NCI-H1930 (cell line): Measurements from ENCODE around the gene RTP5.

Source experiments
- DNase-seq, 2 experiments: peaks; one replicate each; lab custom pipeline; 2025; lab: John Stamatoyannopoulos, UW

Gene RTP5

GRCh38 chr2:241857572-241858121, 11.9 kb upstream of the RTP5 start:
- no peak for DNase-seq

DNA sequence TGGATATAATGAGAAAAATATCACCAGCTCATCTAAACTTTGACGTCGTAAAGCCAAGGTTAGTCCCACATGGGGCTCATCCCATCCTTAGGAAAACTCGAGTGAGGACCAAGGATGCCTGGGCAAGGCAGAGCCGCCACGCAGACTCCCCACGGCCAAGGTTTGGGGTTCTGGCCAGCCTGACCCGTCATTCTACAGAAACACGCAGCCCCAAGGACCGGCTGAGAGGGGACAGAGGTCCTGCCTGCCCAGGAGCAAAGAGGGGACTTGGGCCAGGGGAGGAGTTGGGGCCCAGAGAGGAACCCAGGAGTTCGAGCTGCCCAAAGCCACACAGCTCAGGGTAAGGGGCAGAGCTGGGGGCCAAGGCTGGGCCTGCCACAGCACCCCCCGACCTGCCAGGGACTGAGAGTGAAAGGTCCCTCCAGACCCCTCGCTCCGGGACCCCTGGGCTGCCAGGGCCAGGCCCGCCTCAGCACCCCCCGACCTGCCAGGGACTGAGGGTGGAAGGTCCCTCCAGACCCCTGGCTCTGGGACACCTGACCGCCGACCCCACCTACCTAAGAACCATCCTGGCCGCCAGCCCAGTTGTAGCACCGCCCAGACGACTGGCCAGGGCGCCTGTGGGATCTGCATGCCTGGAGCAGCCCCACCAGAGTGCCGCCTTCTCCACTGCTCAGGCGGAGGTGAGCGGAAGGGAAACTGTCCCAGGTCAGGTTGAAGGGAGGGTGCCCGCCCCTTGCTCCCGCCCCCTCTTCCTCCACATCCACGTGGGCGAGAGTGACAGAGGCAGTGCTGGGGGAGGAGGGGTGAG, 11.1 kb upstream of the RTP5 start, which contains the start of gene PDCD1:
Gene PDCD1 (minus strand): TSS at position 689 of the 811 bp plus-strand sequence. CDS start 56 bp downstream, at position 633.
- no peak for DNase-seq

DNA sequence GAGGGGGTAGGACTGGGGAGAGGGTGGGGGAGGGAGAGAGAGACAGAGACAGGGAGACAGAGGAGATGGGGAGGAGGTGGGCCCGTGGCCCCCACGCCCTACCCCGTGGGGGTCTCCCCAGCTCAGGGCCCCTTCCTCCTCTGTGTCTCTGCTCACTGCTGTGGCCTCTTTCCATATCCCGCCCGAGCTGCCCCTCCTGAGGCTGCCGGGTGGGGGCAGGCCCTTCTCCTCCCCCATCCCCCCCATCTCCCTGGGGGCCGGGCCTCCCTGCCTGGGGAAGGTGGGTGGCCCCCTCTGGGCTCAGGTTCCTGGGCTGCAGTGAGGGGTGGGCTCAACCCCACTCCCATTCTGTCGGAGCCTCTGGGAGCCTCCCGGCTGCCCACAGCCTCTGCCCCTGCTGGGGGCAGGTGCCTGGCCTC, 10.5 kb upstream of the RTP5 start:
- no peak for DNase-seq

GRCh38 chr2:241859436-241860183, 9.9 kb upstream of the RTP5 start:
- no peak for DNase-seq

GRCh38 chr2:241860184-241861078, 9.1 kb upstream of the RTP5 start:
- DNase-seq: no peak

- DNase-seq: no peak
Measured at GRCh38 chr2:241861264-241861663, 8.3 kb upstream of the RTP5 start.

DNA sequence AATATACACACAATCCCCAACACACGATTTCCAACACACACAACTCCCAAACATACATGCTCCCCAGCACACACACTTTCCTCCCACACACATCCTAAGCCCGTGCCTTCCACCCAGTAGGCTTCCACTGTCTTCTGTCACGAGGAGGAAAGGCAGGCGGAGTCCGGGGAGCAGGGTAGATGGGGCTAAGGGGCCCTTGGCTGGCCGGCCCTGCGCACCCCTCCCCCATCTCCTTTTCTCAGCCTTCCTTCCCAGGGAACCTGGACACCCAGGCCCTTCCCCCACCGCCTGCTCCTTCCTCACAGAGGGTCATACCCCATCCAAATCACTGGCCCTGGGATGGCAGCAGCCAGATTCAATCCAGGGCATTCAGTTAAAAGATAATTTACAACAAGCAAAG, 7.4 kb upstream of the RTP5 start:
- no peak for DNase-seq

DNA sequence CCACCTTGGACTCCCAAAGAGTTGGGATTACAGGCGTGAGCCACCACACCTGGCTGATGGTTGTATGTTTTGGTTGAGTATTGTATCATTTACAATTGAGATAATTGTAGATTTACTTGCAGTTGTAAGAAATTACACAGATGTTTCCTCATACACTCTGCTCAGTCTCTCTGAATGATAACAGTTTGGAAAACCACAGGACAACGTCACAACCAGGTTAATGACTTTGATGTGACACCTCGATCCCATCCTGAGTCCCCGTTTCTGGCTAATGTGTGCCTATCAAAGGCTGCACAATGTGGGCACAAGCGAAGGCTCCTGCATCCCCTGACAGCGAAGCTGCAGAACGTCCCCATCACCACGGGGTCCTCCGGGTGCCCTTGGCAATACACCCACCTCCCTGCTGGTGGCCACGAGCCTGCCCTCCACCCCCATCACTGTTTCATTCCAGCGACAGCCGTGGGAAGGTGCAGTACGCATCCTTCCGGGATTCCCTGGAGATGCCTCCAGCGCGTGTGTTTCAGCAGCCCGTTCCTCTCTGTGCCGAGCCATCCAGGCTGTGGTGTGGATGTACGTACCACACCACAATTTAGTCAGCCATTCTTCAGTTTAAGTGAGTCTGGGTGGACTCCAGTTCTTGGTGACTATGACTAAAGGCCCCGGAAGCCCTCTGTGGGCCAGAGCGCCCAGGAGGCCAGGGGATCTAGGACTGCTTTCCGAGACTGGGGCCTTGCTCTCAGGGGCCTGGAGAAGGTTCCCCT, 6.6 kb upstream of the RTP5 start:
- no peak for DNase-seq

DNA sequence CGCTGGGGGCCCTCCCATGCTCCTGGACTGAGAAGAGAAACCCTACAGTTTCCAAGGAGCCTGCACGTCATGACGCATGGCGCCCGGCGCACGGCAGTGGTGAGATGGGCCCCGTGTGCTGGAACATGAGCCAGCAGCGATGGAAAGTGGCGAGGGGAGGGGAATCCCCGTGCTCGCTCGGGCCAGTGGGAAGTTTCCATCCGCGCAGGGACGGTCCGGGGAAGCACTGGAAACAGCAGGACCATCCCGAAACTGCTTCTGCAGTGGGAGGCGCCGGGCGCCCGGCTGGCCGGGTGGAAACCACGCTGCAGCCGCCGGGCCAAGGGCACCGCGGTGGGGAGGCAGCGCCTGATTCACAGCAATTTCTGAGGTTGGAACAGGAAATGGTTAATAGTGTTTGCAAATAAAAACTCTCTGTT, 6.0 kb upstream of the RTP5 start:
- DNase-seq: no peak

DNA sequence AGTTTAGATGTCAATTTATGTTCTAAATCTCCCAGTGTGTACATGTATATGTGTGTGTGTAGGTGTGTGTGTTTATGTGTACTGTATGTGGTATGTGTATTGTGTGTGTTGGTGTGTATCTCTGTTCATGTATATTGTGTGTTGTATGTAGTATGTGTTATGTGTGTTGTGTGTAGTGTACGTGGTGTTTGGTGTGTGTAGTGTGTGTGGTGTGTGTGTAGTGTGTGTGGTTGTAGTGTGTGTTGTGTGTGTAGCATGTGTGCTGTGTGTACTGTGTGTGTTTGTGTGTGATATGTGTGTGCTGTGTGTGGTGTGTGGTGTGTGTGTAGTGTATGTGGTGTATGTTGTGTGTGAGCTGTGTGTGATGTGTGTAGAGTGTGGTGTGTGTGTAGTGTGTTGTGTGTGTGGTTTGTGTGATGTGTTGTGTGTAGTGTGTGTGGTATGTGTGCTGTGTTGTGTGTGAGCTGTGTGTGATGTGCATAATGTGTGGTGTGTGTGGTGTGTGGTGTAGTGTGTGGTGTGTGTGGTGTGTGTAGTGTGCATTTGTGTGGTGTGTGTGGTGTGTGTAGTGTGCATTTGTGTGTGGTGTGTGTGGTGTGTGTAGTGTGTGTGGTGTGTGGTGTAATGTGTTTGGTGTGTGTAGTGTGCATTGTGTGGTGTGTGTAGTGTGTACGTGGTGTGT, 5.2 kb upstream of the RTP5 start:
- no peak for DNase-seq

DNA sequence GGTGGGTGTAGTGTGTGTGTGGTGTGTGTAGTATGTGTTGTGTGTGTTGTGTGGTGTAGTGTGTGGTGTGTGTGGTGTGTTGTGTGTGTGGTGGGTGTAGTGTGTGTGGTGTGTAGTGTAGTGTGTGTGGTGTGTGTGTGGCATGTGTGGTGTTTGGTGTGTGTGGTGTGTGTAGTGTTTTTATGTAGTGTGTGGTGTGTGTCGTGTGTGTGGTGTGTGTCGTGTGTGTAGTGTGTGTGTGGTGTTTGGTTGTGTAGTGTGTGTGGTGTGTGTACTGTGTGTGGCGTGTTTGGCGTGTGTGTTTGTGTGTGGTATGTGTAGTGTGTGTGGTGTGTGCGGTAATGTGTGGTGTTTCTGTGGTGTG, 4.7 kb upstream of the RTP5 start:
- DNase-seq: no peak

- no peak for DNase-seq
Measured at GRCh38 chr2:241865416-241865956, 4.0 kb upstream of the RTP5 start.

GRCh38 chr2:241865957-241866789, 3.4 kb upstream of the RTP5 start:
- DNase-seq: no peak

DNA sequence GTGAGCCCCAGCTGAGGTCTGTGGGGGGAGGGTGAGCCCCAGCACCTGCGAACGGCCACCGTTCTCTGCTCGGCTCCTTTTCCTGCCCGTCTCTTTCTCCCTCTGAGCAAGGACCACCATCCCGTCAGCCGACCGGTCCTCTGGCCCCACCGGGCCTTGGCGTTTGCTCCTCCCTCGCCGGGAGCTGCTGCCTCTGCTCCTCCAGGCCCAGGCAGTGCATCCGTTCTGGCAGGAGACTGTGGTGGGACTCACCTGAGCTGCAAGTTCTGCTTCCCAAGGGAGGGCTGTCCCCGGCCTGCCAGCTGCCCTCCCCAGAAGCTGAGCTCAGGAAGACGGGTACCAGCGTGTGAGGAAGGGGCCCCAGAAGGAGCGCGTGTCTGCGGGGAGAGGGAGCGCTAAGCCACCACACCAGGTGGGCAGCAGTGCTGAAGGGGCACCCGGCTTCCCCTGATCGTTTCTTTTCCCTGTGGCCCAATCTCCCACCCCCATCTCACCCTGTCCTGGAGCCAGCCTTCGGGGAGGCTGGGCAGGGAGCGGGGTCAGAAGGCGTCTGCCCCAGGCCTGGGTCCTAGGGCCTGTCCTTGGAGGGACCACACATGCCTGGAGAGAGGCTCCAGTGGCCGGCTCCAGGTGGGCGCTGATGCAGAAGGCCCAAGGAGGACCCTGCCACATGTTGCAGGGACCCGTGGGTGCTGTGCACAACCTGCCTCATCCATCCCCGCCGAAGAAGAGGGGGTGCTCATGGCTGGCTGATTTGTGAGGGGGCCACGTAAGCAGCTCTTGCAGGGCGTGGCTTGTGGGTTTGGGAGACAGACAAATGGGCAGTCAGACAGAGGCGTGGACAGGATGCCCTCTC, 2.5 kb upstream of the RTP5 start:
- DNase-seq: no peak

DNA sequence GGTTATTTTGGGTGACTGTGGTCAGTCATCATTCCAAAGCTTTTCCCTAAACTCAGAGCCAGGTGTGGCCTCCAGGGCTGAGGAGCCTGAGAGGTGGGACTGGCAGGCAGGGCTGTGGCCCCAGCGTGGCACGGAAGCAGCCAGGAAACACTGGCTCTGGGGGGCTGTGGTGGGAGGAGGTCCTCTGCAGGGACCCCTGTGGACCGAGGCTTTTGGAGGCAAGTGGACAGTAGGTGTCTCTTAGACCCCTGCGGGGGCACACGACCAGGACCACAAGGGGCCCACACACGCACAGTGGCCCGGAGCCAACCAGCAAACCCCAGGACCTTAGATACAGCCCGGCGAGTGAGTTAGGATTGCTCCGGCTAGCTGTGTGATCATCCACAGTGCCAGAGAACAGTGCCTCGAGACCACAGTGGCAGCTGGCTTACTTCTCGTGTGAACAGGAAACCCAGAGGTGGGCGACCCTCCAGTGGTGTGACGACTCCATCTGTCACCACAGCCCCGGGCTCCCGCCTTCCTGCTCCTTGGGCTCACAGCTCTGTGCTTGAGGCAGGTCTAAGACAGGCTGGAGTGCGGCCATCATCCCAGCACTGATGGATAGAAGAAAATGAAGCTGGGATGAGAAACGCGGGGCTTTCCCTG, 1.6 kb upstream of the RTP5 start:
- no peak for DNase-seq

DNA sequence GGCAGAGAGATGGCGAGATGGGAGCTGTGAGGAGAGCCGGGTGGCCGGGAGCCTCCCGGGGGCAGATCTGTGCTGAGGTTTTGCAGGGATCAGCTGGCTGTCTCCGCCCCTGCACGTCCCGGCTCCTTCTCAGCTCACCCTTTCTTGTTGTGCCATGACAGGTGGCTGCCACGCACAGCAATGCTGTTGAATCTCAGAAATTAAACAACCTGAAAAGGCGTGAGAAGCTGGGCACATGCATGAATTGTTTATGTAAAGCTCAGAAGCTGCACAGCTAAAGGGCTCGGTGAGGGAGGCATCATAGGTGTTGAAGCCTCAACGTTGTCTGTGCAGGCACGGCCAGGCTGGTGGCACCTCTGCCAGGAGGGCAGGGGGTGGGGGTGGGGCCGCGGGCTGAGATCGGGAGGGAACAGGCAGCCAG, 858 bp upstream of the RTP5 start:
- DNase-seq: no peak

GRCh38 chr2:241870081-241870541, 582 bp downstream of the RTP5 start:
- no peak for DNase-seq
